Kidney (tissue), 14 donors: Measurements from ENCODE around the gene VSTM4. TPM values are rescaled to one million over a fixed set of nuclear protein-coding genes. Genes with fewer than 3 reads are reported as not detected.

ENCODE experiments used
- DNase-seq, 5 donors: peaks; one replicate each; pipeline ENCODE4 v3.0.0-alpha.2; 2013 to 2020
- FAIRE-seq: peaks from 2 replicates; lab custom pipeline; 2012; peaks lifted over from hg19 to GRCh38; lab: Jason Lieb, UNC
- H3K27ac ChIP-seq, 2 donors: one replicate each; pipeline ENCODE4 v1.7.0; 2013; ENCODE audit warnings: low read depth in 2 of 2, low read length in 2 of 2, inconsistent platforms in 1 of 2
- H3K27me3 ChIP-seq: one replicate; pipeline ENCODE4 v1.7.1; 2013; ENCODE audit warnings: low read length, inconsistent platforms; ENCODE audit not compliant: control insufficient read depth, insufficient read depth
- H3K36me3 ChIP-seq, 3 donors: one replicate each; pipeline versions ENCODE4 v1.7.0 to v1.7.1; 2013; ENCODE audit warnings: low read length in 3 of 3, control low read depth in 1 of 3, inconsistent platforms in 1 of 3; ENCODE audit not compliant: insufficient read depth in 3 of 3, control insufficient read depth in 2 of 3
- H3K4me1 ChIP-seq, 3 donors: one replicate each; pipeline versions ENCODE4 v1.7.0 to v1.7.1; 2013; ENCODE audit warnings: low read length in 3 of 3, inconsistent platforms in 1 of 3, low read depth in 1 of 3; ENCODE audit not compliant: control insufficient read depth in 2 of 3, insufficient read depth in 2 of 3
- H3K4me3 ChIP-seq, 3 donors: one replicate each; pipeline versions ENCODE4 v1.7.0 to v1.8.1; 2013; ENCODE audit warnings: low read length in 3 of 3, control low read depth in 1 of 3, inconsistent platforms in 1 of 3
- H3K9ac ChIP-seq, 3 donors: one replicate each; pipeline versions ENCODE4 v1.7.0 to v1.7.1; 2013; ENCODE audit warnings: low read length in 3 of 3, control low read depth in 1 of 3, inconsistent platforms in 1 of 3
- H3K9me3 ChIP-seq, 3 donors: one replicate each; pipeline versions ENCODE4 v1.7.0 to v1.7.1; 2013; ENCODE audit warnings: low read length in 3 of 3, control low read depth in 1 of 3, inconsistent platforms in 1 of 3; ENCODE audit not compliant: control insufficient read depth in 2 of 3, insufficient read depth in 1 of 3
- intact Hi-C: fragments of 100-400 bp; cut with DNase I; formaldehyde crosslinking; loops from one replicate; pipeline ENCODE4 v1.11.1; 2022
- polyA plus RNA-seq: library from polyadenylated mRNA; stranded (reverse); fragments of 350-450 nt; fragmentation: Illumina TruSeq; extraction: RNeasy Lipid Tissue Mini Kit (QIAGEN cat#74804); gene quantifications from one replicate; pipeline ENCODE4 v1.2.3, GENCODE V29; 2014; ENCODE audit warnings: low read depth, low replicate concordance; ENCODE audit not compliant: insufficient read depth
- total RNA-seq: library from RNA; stranded (reverse); fragmentation: NEBNext Ultra II Directional; extraction: Animal tissue kit (Norgen Biotek cat#: 25700); gene quantifications from one replicate; pipeline ENCODE4 v1.2.1, GENCODE V29; 2021
- TF ChIP-seq, protein P1 (sequence below): IDR thresholded peaks from 3 replicates; pipeline ENCODE4 v1.5.1; 2012; ENCODE audit warnings: mild to moderate bottlenecking, moderate library complexity, borderline replicate concordance; ENCODE audit not compliant: insufficient read depth; ENCODE audit errors: extremely low read depth
- donor health status: control.
- donor health status: control.
- donor health status: control.
- donor health status: control.
- donor health status: control.
- donor health status: DM: yes; HTN: yes; CAD: no.
- donor health status: Normal renal cell carcinoma (clear cell type).

VSTM4 gene
- total and polyA plus RNA-seq, 2 donors from 2014 or later, result 7.4 to 8.5 TPM

DNA sequence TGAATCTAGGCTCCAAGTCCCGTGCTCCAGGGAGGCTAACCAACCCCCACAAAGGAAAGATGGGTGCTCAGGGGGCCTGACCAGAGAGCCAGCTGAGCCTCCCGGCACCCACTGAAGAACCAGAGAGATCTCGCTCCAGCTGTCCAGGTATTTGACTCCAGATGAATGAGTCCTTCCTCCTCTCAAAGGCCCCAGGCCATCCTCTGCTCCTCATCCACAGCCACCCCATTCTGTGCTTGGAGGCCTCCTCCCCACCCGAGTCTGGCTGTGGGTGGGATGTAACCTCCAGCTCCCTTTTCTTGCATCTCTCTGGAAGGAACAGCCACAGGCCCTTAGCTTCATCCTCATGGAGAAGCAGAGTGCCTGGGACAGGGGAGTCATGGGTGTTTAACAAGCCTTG, 44.6 kb downstream of the VSTM4 start:
- Histone ChIP-seq H3K9ac (no peak overlapping the region), H3K36me3 (peaks cover 0 to 5% (median 4%) of the 10 kb centered on the region in 3 donors), H3K27me3 (no peaks in the 10 kb centered on the region), H3K9me3 (no peaks in the 10 kb centered on the region), H3K4me3 (no peak overlapping the region), H3K4me1 (no peaks in the 10 kb centered on the region), H3K27ac (no peak overlapping the region)
- FAIRE-seq, result no peak
- intact Hi-C loops, result no loop called here
- TF ChIP-seq, protein P1, sequence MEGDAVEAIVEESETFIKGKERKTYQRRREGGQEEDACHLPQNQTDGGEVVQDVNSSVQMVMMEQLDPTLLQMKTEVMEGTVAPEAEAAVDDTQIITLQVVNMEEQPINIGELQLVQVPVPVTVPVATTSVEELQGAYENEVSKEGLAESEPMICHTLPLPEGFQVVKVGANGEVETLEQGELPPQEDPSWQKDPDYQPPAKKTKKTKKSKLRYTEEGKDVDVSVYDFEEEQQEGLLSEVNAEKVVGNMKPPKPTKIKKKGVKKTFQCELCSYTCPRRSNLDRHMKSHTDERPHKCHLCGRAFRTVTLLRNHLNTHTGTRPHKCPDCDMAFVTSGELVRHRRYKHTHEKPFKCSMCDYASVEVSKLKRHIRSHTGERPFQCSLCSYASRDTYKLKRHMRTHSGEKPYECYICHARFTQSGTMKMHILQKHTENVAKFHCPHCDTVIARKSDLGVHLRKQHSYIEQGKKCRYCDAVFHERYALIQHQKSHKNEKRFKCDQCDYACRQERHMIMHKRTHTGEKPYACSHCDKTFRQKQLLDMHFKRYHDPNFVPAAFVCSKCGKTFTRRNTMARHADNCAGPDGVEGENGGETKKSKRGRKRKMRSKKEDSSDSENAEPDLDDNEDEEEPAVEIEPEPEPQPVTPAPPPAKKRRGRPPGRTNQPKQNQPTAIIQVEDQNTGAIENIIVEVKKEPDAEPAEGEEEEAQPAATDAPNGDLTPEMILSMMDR, result no peak
- no peak for DNase-seq

DNA sequence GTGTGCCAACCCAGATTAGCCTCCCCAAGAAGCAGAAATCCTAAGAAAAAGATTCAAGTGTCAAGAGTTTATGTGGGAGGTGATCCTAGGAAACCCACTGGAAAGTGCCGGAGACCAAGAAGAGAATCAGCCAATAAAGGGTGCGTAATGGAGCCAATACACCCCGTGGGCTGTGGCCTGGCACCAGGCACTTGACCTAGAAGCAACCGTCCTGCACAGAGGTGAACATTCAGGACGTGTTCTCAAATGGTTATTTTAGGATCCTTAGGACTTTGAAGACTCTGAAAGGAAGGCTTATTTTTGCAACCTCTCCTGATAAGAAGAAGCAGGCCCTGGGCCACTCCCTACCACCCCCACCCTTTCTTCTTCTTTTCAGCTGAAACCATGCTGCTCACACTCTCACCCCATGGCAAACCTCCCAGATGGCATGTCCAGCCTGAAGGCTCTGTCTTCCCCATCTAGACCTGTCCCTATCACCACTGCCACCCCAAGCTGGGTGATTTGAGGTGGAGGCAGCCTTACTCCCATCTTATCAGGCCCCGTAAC, 46.6 kb downstream of the VSTM4 start:
- intact Hi-C loops, result no loop called here
- Histone ChIP-seq H3K36me3 (peaks cover 0 to 5% (median 0%) of the 10 kb centered on the region in 3 donors), H3K27ac (no peak overlapping the region), H3K4me3 (no peak overlapping the region), H3K9ac (no peak overlapping the region), H3K4me1 (no peaks in the 10 kb centered on the region), H3K27me3 (no peaks in the 10 kb centered on the region), H3K9me3 (no peaks in the 10 kb centered on the region)
- no peak for FAIRE-seq
- no peak for DNase-seq
- TF ChIP-seq, protein P1, result no peak

DNA sequence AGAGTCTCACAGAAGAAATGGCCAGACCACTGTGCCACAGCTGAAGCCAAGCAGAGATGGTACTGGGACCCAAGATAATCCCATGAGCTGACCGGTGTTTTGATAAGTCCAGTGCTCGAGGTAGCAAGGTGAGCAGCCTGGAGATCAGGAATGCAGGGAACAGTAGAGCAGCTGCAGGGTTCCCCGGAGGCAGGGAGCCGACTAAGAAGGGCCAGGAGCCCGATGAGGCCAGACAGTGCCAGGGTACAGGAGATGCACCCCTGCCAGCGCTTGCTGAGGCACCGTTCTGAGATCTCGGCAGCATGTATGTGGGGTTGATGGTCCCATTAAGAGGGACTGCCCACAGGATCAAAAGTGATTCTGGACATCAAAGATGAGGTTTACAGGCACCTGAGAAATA, 47.1 kb downstream of the VSTM4 start:
- intact Hi-C loops, result no loop called here
- Histone ChIP-seq H3K4me3 (no peak overlapping the region), H3K36me3 (peaks cover 0 to 2% (median 0%) of the 10 kb centered on the region in 3 donors), H3K4me1 (no peaks in the 10 kb centered on the region), H3K9ac (no peak overlapping the region), H3K9me3 (no peaks in the 10 kb centered on the region), H3K27ac (no peak overlapping the region), H3K27me3 (no peaks in the 10 kb centered on the region)
- FAIRE-seq (no peak), DNase-seq (no peak)
- TF ChIP-seq, protein P1, result no peak
